Measurements from ENCODE around the gene EMX1.

- TF ChIP-seq POLR2AphosphoS5 (IDR thresholded peaks at IDR 0.05), result no peak
- TF ChIP-seq EZH2 (IDR thresholded peaks at IDR 0.05; ENCODE audit: borderline replicate concordance, insufficient read depth, low read length, poor library complexity, severe bottlenecking), result no peak
- TF ChIP-seq CTCF (IDR thresholded peaks at IDR 0.05; ENCODE audit: poor library complexity, severe bottlenecking), result no peak
- TF ChIP-seq RAD21 (conservative IDR thresholded peaks at IDR 0.05), result no peak
- no peak for TF ChIP-seq MXI1 (conservative IDR thresholded peaks at IDR 0.05; ENCODE audit: poor library complexity, severe bottlenecking)
- TF ChIP-seq REST (IDR thresholded peaks at IDR 0.05; ENCODE audit: borderline replicate concordance), result no peak
Measured at GRCh38 chr2:72898585-72898906, 18.8 kb upstream of the EMX1 start.

Measured in neural cell (in vitro differentiated cells).